GM08714 (cell line): ENCODE results near the gene DAZAP1.

Source experiments
- H3K4me3 ChIP-seq: fragments of 200-500 bp; sonication (Bioruptor generic); 2 replicates; pipeline ENCODE4 v1.5.1; 2014; ENCODE audit warnings: mild to moderate bottlenecking, low read length, inconsistent platforms
- ZNF274 ChIP-seq: IDR thresholded peaks from 2 replicates; pipeline ENCODE4 v1.6.1; 2012; ENCODE audit warnings: mild to moderate bottlenecking, low read depth, low read length

The DAZAP1 gene

GRCh38 chr19:1466018-1466460 is 58.7 kb downstream of the DAZAP1 start:
- TF ChIP-seq ZNF274 = no peak
- no peak overlapping the region for H3K4me3 ChIP-seq

GRCh38 chr19:1466461-1467214 is 59.3 kb downstream of the DAZAP1 start:
- no peak overlapping the region for H3K4me3 ChIP-seq
- TF ChIP-seq ZNF274 = no peak

GRCh38 chr19:1467215-1467489 is 59.8 kb downstream of the DAZAP1 start:
- no peak overlapping the region for H3K4me3 ChIP-seq
- no peak for TF ChIP-seq ZNF274

- TF ChIP-seq ZNF274 = no peak
- H3K4me3 ChIP-seq = no peak overlapping the region
Measured at GRCh38 chr19:1467490-1468273, 60.3 kb downstream of the DAZAP1 start.

GRCh38 chr19:1468274-1468820 is 61.0 kb downstream of the DAZAP1 start:
- no peak overlapping the region for H3K4me3 ChIP-seq
- no peak for TF ChIP-seq ZNF274

- TF ChIP-seq ZNF274 = no peak
- no peak overlapping the region for H3K4me3 ChIP-seq
Measured at GRCh38 chr19:1468821-1469254, 61.5 kb downstream of the DAZAP1 start.

GRCh38 chr19:1469255-1470054 is 62.1 kb downstream of the DAZAP1 start:
- no peak overlapping the region for H3K4me3 ChIP-seq
- no peak for TF ChIP-seq ZNF274

GRCh38 chr19:1470055-1470304 is 62.6 kb downstream of the DAZAP1 start:
- H3K4me3 ChIP-seq = no peak overlapping the region
- TF ChIP-seq ZNF274 = no peak

- H3K4me3 ChIP-seq = no peak overlapping the region
- TF ChIP-seq ZNF274 = no peak
Measured at GRCh38 chr19:1470305-1471009, 63.1 kb downstream of the DAZAP1 start.

GRCh38 chr19:1471010-1471514 is 63.7 kb downstream of the DAZAP1 start:
- TF ChIP-seq ZNF274 = no peak
- H3K4me3 ChIP-seq = no peak overlapping the region

GRCh38 chr19:1471515-1472160 is 64.3 kb downstream of the DAZAP1 start:
- no peak for TF ChIP-seq ZNF274
- no peak overlapping the region for H3K4me3 ChIP-seq

- H3K4me3 ChIP-seq = no peak overlapping the region
Measured at GRCh38 chr19:1472231-1473084, 65.1 kb downstream of the DAZAP1 start.

More at GRCh38 chr19:1472231-1473084, 65.1 kb downstream of the DAZAP1 start:
- TF ChIP-seq ZNF274 = no peak
